ENCODE results near the gene SPATA31A3. TPM values are rescaled to one million over a fixed set of nuclear protein-coding genes. Genes with fewer than 3 reads are reported as not detected.

SPATA31A3 gene
- not detected in 2 replicates for total RNA-seq

DNA sequence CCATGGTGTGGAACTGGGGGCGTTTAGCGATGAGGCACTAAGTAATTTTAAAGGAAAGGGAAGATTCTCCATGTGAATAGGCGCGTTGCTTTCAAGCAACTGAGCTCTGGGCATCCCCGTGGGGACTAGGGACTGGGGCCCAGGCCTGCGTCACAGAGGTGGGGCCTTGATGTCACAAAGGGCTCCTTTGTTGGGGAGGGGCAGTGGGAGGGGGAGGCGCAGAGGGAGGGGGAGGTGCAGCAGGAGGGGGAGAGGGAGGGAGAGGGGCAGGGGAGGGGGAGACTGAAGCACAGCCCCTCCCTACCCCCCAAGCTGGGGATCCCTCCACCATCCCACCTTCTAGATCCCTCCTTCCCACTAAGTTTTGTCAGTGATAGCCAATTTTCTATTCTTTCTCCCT lies at the start of gene SPATA31A3:
SPATA31A3 (minus strand) TSS at position 101 of the 400 bp plus-strand sequence; CDS start at position 72, 29 bp downstream.

Other genes starting within 250 kb of the SPATA31A3 start
- 2.2 and 3.1 TPM in 2 replicates for gene ZNF658, start 91.8 kb downstream of the SPATA31A3 start, total RNA-seq

Measured in mammary microvascular endothelial cell (primary cell).